CD4-positive, alpha-beta memory T cell (primary cell): ENCODE measurements around the gene C17orf114.

Source experiments
- CTCF ChIA-PET: fragments of 350-600 bp; sonication (Branson Sonifier 250); formaldehyde crosslinking; loops from one replicate; lab custom pipeline; 2021; ENCODE audit warnings: inconsistent platforms; ENCODE audit not compliant: partially characterized antibody; lab: Charles Lee
- POLR2A ChIA-PET: fragments of 350-600 bp; sonication (Branson Sonifier 250); formaldehyde crosslinking; loops from one replicate; lab custom pipeline; 2021; ENCODE audit not compliant: partially characterized antibody; lab: Charles Lee
- DNase-seq, 5 donors: peaks; one replicate each; pipeline versions ENCODE4 v3.0.0 to v3.0.0-alpha.2; 2020 to 2022; ENCODE audit warnings: mixed read lengths in 1 of 5
- H3K27ac ChIP-seq: one replicate; pipeline ENCODE4 v1.7.0; 2013; ENCODE audit warnings: low read depth, low read length
- H3K27me3 ChIP-seq: 2 replicates; pipeline ENCODE4 v1.7.0; 2013; ENCODE audit warnings: mild to moderate bottlenecking, low read length, moderate library complexity; ENCODE audit not compliant: insufficient read depth
- H3K36me3 ChIP-seq: 2 replicates; pipeline ENCODE4 v1.7.0; 2013; ENCODE audit warnings: mild to moderate bottlenecking, low read length, moderate library complexity; ENCODE audit not compliant: insufficient read depth
- H3K4me1 ChIP-seq: 2 replicates; pipeline ENCODE4 v1.7.0; 2013; ENCODE audit warnings: mild to moderate bottlenecking, low read length, moderate library complexity; ENCODE audit not compliant: insufficient read depth
- H3K4me3 ChIP-seq, 2 donors: one replicate each; pipeline ENCODE4 v1.7.0; 2013; ENCODE audit warnings: low read length in 2 of 2, mild to moderate bottlenecking in 1 of 2
- H3K9me3 ChIP-seq, 2 donors: one replicate each; pipeline ENCODE4 v1.7.0; 2013; ENCODE audit warnings: low read length in 2 of 2, control low read depth in 1 of 2; ENCODE audit not compliant: control insufficient read depth in 1 of 2
- H3K27ac Mint-ChIP-seq, 7 donors: one replicate each; pipeline ENCODE4 v1.8.0; 2020 to 2021; ENCODE audit warnings: mixed read lengths in 7 of 7, mild to moderate bottlenecking in 6 of 7, inconsistent platforms in 3 of 7, moderate library complexity in 3 of 7
- H3K27me3 Mint-ChIP-seq, 2 donors: one replicate each; pipeline ENCODE4 v1.8.0; 2020 to 2021; ENCODE audit warnings: mixed read lengths in 2 of 2
- H3K36me3 Mint-ChIP-seq, 2 donors: one replicate each; pipeline ENCODE4 v1.8.0; 2020 to 2021; ENCODE audit warnings: mixed read lengths in 2 of 2, inconsistent platforms in 1 of 2, mild to moderate bottlenecking in 1 of 2
- H3K4me1 Mint-ChIP-seq, 4 donors: one replicate each; pipeline ENCODE4 v1.8.0; 2020 to 2021; ENCODE audit warnings: mixed read lengths in 4 of 4, mild to moderate bottlenecking in 1 of 4
- H3K4me3 Mint-ChIP-seq, 8 donors: one replicate each; pipeline ENCODE4 v1.8.0; 2020 to 2021; ENCODE audit warnings: mixed read lengths in 8 of 8, mild to moderate bottlenecking in 7 of 8, moderate library complexity in 6 of 8, inconsistent platforms in 3 of 8
- H3K9me3 Mint-ChIP-seq, 8 donors: one replicate each; pipeline ENCODE4 v1.8.0; 2020 to 2021; ENCODE audit warnings: mixed read lengths in 8 of 8, mild to moderate bottlenecking in 5 of 8, inconsistent platforms in 3 of 8, moderate library complexity in 1 of 8
- intact Hi-C: fragments of 100-400 bp; cut with micrococcal nuclease; formaldehyde crosslinking; loops from one replicate; pipeline ENCODE4 v1.15.1; 2023

C17orf114 gene

GRCh38 chr17:4802228-4802627, at the start of gene C17orf114:
Gene C17orf114 (minus strand): TSS chr17:4802328.
- no peaks in the 10 kb centered on the region for H3K27me3 ChIP-seq
- intact Hi-C loops: no loop called here
- peaks cover 12 to 20% of the 10 kb centered on the region in 2 donors for H3K36me3 Mint-ChIP-seq
- peaks cover 0 to 2% (median 0%) of the 10 kb centered on the region in 8 donors for H3K9me3 Mint-ChIP-seq
- CTCF ChIA-PET: no interaction called here
- POLR2A ChIA-PET: interaction anchor here (0.8 kb wide), 1 partner anchor 12 kb away, joined by 3 read pairs; no protein-coding TSS in a partner anchor
- no peak within 1 kb of the TSS for H3K27ac Mint-ChIP-seq
- no peaks in the 10 kb centered on the region for H3K27me3 Mint-ChIP-seq
- no peak for DNase-seq
- H3K9me3 ChIP-seq: no peaks in the 10 kb centered on the region
- no peak within 1 kb of the TSS for H3K4me3 Mint-ChIP-seq
- no peak within 1 kb of the TSS for H3K4me3 ChIP-seq
- H3K4me1 Mint-ChIP-seq: peaks cover 3 to 7% (median 6%) of the 10 kb centered on the region in 4 donors
- H3K4me1 ChIP-seq: peaks cover 6% of the 10 kb centered on the region
- peaks cover 9% of the 10 kb centered on the region for H3K36me3 ChIP-seq
- H3K27ac ChIP-seq: no peak within 1 kb of the TSS

GRCh38 chr17:4851084-4851483, 49.0 kb upstream of the C17orf114 start:
- Mint-ChIP-seq H3K4me3 (no peak overlapping the region), H3K36me3 (peaks cover 15 to 33% of the 10 kb centered on the region in 2 donors), H3K27me3 (no peaks in the 10 kb centered on the region), H3K4me1 (peaks cover 34 to 72% (median 51%) of the 10 kb centered on the region in 4 donors), H3K27ac (peak overlapping the region in 4 of 7 donors; percentile 11 to 91 (median 64)), H3K9me3 (peaks cover 0 to 7% (median 3%) of the 10 kb centered on the region in 8 donors)
- Histone ChIP-seq H3K4me1 (peaks cover 16% of the 10 kb centered on the region), H3K4me3 (no peak overlapping the region), H3K27ac (no peak overlapping the region), H3K36me3 (no peaks in the 10 kb centered on the region), H3K27me3 (no peaks in the 10 kb centered on the region), H3K9me3 (no peaks in the 10 kb centered on the region)
- intact Hi-C loops: no loop called here
- CTCF ChIA-PET: no interaction called here
- no peak for DNase-seq
- POLR2A ChIA-PET: interaction anchor here (2.7 kb wide), 1 partner anchor 16 kb away, joined by 8 read pairs; no protein-coding TSS in a partner anchor

GRCh38 chr17:4850246-4850645, 48.1 kb upstream of the C17orf114 start:
- Mint-ChIP-seq H3K9me3 (peaks cover 0 to 7% (median 3%) of the 10 kb centered on the region in 8 donors), H3K4me1 (peaks cover 34 to 75% (median 53%) of the 10 kb centered on the region in 4 donors), H3K4me3 (no peak overlapping the region), H3K36me3 (peaks cover 13 to 34% of the 10 kb centered on the region in 2 donors), H3K27me3 (no peaks in the 10 kb centered on the region), H3K27ac (no peak overlapping the region)
- CTCF ChIA-PET: interaction anchor here (1.5 kb wide), 1 partner anchor 60 kb away, joined by 3 read pairs; no protein-coding TSS in a partner anchor
- Histone ChIP-seq H3K36me3 (no peaks in the 10 kb centered on the region), H3K4me3 (no peak overlapping the region), H3K9me3 (no peaks in the 10 kb centered on the region), H3K27me3 (no peaks in the 10 kb centered on the region), H3K4me1 (peaks cover 16% of the 10 kb centered on the region), H3K27ac (no peak overlapping the region)
- POLR2A ChIA-PET: interaction anchor here (0.6 to 2.7 kb wide), 3 partner anchors 10 to 16 kb away, joined by 3 to 8 read pairs (median 4); no protein-coding TSS in a partner anchor
- intact Hi-C loops: no loop called here
- no peak for DNase-seq

GRCh38 chr17:4849011-4849536, 46.9 kb upstream of the C17orf114 start:
- H3K27me3 ChIP-seq: no peaks in the 10 kb centered on the region
- Mint-ChIP-seq H3K4me1 (peaks cover 40 to 78% (median 51%) of the 10 kb centered on the region in 4 donors), H3K9me3 (peaks cover 0 to 7% (median 3%) of the 10 kb centered on the region in 8 donors), H3K27me3 (no peaks in the 10 kb centered on the region), H3K4me3 (no peak overlapping the region), H3K27ac (peak overlapping the region in 1 of 7 donors; percentile 38), H3K36me3 (peaks cover 9 to 27% of the 10 kb centered on the region in 2 donors)
- ChIA-PET POLR2A (interaction anchor here (1.1 kb wide), 1 partner anchor 8 kb away, joined by 3 read pairs; no protein-coding TSS in a partner anchor), CTCF (interaction anchor here (1.5 kb wide), 1 partner anchor 59 kb away, joined by 3 read pairs; no protein-coding TSS in a partner anchor)
- H3K4me3 ChIP-seq: no peak overlapping the region
- H3K27ac ChIP-seq: no peak overlapping the region
- peaks cover 9% of the 10 kb centered on the region for H3K36me3 ChIP-seq
- intact Hi-C loops: no loop called here
- peaks cover 16% of the 10 kb centered on the region for H3K4me1 ChIP-seq
- no peak for DNase-seq
- H3K9me3 ChIP-seq: no peaks in the 10 kb centered on the region

GRCh38 chr17:4846635-4847390, 44.7 kb upstream of the C17orf114 start:
- no peak overlapping the region for H3K4me3 ChIP-seq
- ChIA-PET POLR2A (interaction anchor here (0.5 kb wide), 1 partner anchor 22 kb away, joined by 3 read pairs; no protein-coding TSS in a partner anchor), CTCF (no interaction called here)
- Mint-ChIP-seq H3K27me3 (no peaks in the 10 kb centered on the region), H3K36me3 (peaks cover 5 to 18% of the 10 kb centered on the region in 2 donors), H3K9me3 (peaks cover 0 to under 1% (median 0%) of the 10 kb centered on the region in 8 donors), H3K4me3 (no peak overlapping the region), H3K4me1 (peaks cover 45 to 76% (median 52%) of the 10 kb centered on the region in 4 donors), H3K27ac (peak overlapping the region in 2 of 7 donors; percentile 13 to 53)
- H3K9me3 ChIP-seq: no peaks in the 10 kb centered on the region
- peaks cover 9% of the 10 kb centered on the region for H3K36me3 ChIP-seq
- no peak for DNase-seq
- intact Hi-C loops: no loop called here
- no peak overlapping the region for H3K27ac ChIP-seq
- H3K27me3 ChIP-seq: no peaks in the 10 kb centered on the region
- peaks cover 16% of the 10 kb centered on the region for H3K4me1 ChIP-seq

- H3K9me3 Mint-ChIP-seq: no peaks in the 10 kb centered on the region
- Histone ChIP-seq H3K27me3 (no peaks in the 10 kb centered on the region), H3K9me3 (no peaks in the 10 kb centered on the region), H3K4me1 (peaks cover 24% of the 10 kb centered on the region), H3K4me3 (no peak overlapping the region), H3K27ac (no peak overlapping the region), H3K36me3 (peaks cover 9% of the 10 kb centered on the region)
- peaks cover 7 to 11% of the 10 kb centered on the region in 2 donors for H3K36me3 Mint-ChIP-seq
- peak overlapping the region in 2 of 7 donors; percentile 25 to 77 for H3K27ac Mint-ChIP-seq
- no peak for DNase-seq
- POLR2A ChIA-PET: no interaction called here
- CTCF ChIA-PET: no interaction called here
- H3K27me3 Mint-ChIP-seq: no peaks in the 10 kb centered on the region
- H3K4me1 Mint-ChIP-seq: peaks cover 46 to 77% (median 54%) of the 10 kb centered on the region in 4 donors
- H3K4me3 Mint-ChIP-seq: no peak overlapping the region
- intact Hi-C loops: no loop called here
These were observed 43.0 kb upstream of the C17orf114 start for GRCh38 chr17:4845118-4845517.
